PC-3 (cell line): ENCODE data around the gene FOXO3. TPM values are rescaled to one million over a fixed set of nuclear protein-coding genes. Genes with fewer than 3 reads are reported as not detected.
A peak's percentile ranks its signal among the peaks of the same experiment; 100 is the strongest.

Experiments
- ATAC-seq: fragments of 200-7000 bp; cut with Tn5 transposase; 2 replicates; pipeline ENCODE4 v1.9.1; 2020; ENCODE audit warnings: mild to moderate bottlenecking, moderate library complexity
- BruUV-seq: library from RNA; stranded (reverse); fragments of 400-500 nt; replicated peaks from 2 replicates; lab custom pipeline; 2021; lab: Mats Ljungman, UMichigan
- CTCF ChIA-PET: fragments of 300-600 bp; sonication (Branson Sonifier 250); formaldehyde crosslinking; loops from one replicate; lab custom pipeline; 2022; ENCODE audit warnings: antibody characterized with exemption; lab: Charles Lee
- POLR2A ChIA-PET: fragments of 300-600 bp; sonication (Branson Sonifier 250); formaldehyde crosslinking; loops from one replicate; lab custom pipeline; 2022; ENCODE audit warnings: antibody characterized with exemption; ENCODE audit not compliant: unreplicated experiment; lab: Charles Lee
- DNase-seq: peaks from one replicate; pipeline ENCODE4 v3.0.0-alpha.2; 2015
- H2AFZ ChIP-seq: fragments of 300-600 bp; sonication (generic); 2 replicates; pipeline ENCODE4 v1.6.0; 2016; ENCODE audit warnings: antibody characterized with exemption, low read length
- H3F3A ChIP-seq: fragments of 300-600 bp; sonication (generic); one replicate; pipeline ENCODE4 v1.6.0; 2017; ENCODE audit warnings: antibody characterized with exemption, low read length, control low read depth, mild to moderate bottlenecking; ENCODE audit not compliant: unreplicated experiment
- H3K27ac ChIP-seq: fragments of 300-600 bp; sonication (generic); 2 replicates; pipeline ENCODE4 v1.5.1; 2016; ENCODE audit warnings: mild to moderate bottlenecking, low read length
- H3K27me3 ChIP-seq: fragments of 300-600 bp; sonication (generic); 2 replicates; pipeline ENCODE4 v1.6.1; 2016; ENCODE audit warnings: low read length, mixed read lengths
- H3K36me3 ChIP-seq: fragments of 300-600 bp; sonication (generic); 2 replicates; pipeline ENCODE4 v1.6.1; 2016; ENCODE audit warnings: low read depth, mixed run types, low read length, mixed read lengths
- H3K4me1 ChIP-seq: fragments of 300-600 bp; sonication (generic); 2 replicates; pipeline ENCODE4 v1.5.1; 2016; ENCODE audit warnings: low read length; ENCODE audit not compliant: insufficient read depth
- H3K4me2 ChIP-seq: fragments of 300-600 bp; sonication (generic); 2 replicates; pipeline ENCODE4 v1.6.0; 2016; ENCODE audit warnings: low read length
- H3K4me3 ChIP-seq: fragments of 300-600 bp; sonication (generic); 2 replicates; pipeline ENCODE4 v1.5.1; 2016; ENCODE audit warnings: mild to moderate bottlenecking, low read length, mixed read lengths
- H3K79me2 ChIP-seq: fragments of 300-600 bp; sonication (generic); 2 replicates; pipeline ENCODE4 v1.6.1; 2017; ENCODE audit warnings: low read length, mixed read lengths
- H3K9ac ChIP-seq: fragments of 300-600 bp; sonication (generic); 2 replicates; pipeline ENCODE4 v1.6.0; 2016; ENCODE audit warnings: mild to moderate bottlenecking, low read length
- H3K9me2 ChIP-seq: fragments of 300-600 bp; sonication (generic); replicated peaks from 2 replicates; pipeline ENCODE4 v1.6.1; 2016; ENCODE audit warnings: mixed run types, low read length, mixed read lengths
- H3K9me3 ChIP-seq: fragments of 300-600 bp; sonication (generic); 2 replicates; pipeline ENCODE4 v1.6.1; 2016; ENCODE audit warnings: low read length, mixed read lengths
- H4K20me1 ChIP-seq: fragments of 300-600 bp; sonication (generic); 2 replicates; pipeline ENCODE4 v1.6.1; 2016; ENCODE audit warnings: low read length, mixed read lengths
- EZH2 ChIP-seq: fragments of 300-600 bp; sonication (generic); IDR thresholded peaks from one replicate; pipeline ENCODE4 v1.6.1; 2017; ENCODE audit warnings: antibody characterized with exemption, mild to moderate bottlenecking, low read length; ENCODE audit not compliant: unreplicated experiment
- EZH2phosphoT487 ChIP-seq: fragments of 300-600 bp; sonication (generic); IDR thresholded peaks from 2 replicates; pipeline ENCODE4 v1.6.1; 2018; ENCODE audit warnings: mild to moderate bottlenecking, antibody characterized with exemption, low read length, borderline replicate concordance
- intact Hi-C: fragments of 100-400 bp; cut with micrococcal nuclease; formaldehyde crosslinking; loops from 2 replicates; pipeline ENCODE4 v1.9.0; 2023
- total RNA-seq: library from RNA; depleted of rRNA; stranded (reverse); fragments of >200 nt; gene quantifications from 2 replicates; pipeline ENCODE4 v1.2.3, GENCODE V29; 2014
- TF ChIP-seq, protein P1 (sequence below): fragments of 300-600 bp; sonication (generic); conservative IDR thresholded peaks from 2 replicates; pipeline ENCODE4 v1.5.1; 2017; ENCODE audit warnings: antibody characterized with exemption, low read depth, mild to moderate bottlenecking, low read length

The FOXO3 gene
- total RNA-seq, 1 experiment from 2014 or later = 12.8 TPM

- Histone ChIP-seq H3K9me2 (no peaks in the 10 kb centered on the region), H3K9ac (no peak overlapping the region), H3K9me3 (no peaks in the 10 kb centered on the region), H2AFZ (no peak overlapping the region), H3K36me3 (no peaks in the 10 kb centered on the region), H3K27ac (peak overlapping the region; percentile 86; the same call in 1 of the 2 replicates), H3K27me3 (no peaks in the 10 kb centered on the region), H3F3A (no peaks in the 10 kb centered on the region), H3K4me3 (no peak overlapping the region), H3K4me1 (peaks cover 67% of the 10 kb centered on the region), H3K79me2 (no peaks in the 10 kb centered on the region), H4K20me1 (no peaks in the 10 kb centered on the region), H3K4me2 (no peak overlapping the region)
- no TSS peak for BruUV-seq
- no peak for TF ChIP-seq EZH2
- no peak for TF ChIP-seq EZH2phosphoT487
- TF ChIP-seq, protein P1, sequence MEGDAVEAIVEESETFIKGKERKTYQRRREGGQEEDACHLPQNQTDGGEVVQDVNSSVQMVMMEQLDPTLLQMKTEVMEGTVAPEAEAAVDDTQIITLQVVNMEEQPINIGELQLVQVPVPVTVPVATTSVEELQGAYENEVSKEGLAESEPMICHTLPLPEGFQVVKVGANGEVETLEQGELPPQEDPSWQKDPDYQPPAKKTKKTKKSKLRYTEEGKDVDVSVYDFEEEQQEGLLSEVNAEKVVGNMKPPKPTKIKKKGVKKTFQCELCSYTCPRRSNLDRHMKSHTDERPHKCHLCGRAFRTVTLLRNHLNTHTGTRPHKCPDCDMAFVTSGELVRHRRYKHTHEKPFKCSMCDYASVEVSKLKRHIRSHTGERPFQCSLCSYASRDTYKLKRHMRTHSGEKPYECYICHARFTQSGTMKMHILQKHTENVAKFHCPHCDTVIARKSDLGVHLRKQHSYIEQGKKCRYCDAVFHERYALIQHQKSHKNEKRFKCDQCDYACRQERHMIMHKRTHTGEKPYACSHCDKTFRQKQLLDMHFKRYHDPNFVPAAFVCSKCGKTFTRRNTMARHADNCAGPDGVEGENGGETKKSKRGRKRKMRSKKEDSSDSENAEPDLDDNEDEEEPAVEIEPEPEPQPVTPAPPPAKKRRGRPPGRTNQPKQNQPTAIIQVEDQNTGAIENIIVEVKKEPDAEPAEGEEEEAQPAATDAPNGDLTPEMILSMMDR = no peak
- no peak for DNase-seq
- POLR2A ChIA-PET = interaction anchor here (0.7 kb wide), 1 partner anchor 109 kb away, joined by 5 read pairs; no protein-coding TSS in a partner anchor
- intact Hi-C loops = no loop called here
- no peak for ATAC-seq
- CTCF ChIA-PET = no interaction called here
Measured at GRCh38 chr6:108733706-108734265, 173.1 kb downstream of the FOXO3 start.
